ENCODE results near the gene TALDO1.

Gene TALDO1

GRCh38 chr11:811446-812245 is 64.4 kb downstream of the TALDO1 start:
- CTCF ChIA-PET: no interaction called here
- TF ChIP-seq L3MBTL2 (conservative IDR thresholded peaks at IDR 0.05): no peak
- no peak for TF ChIP-seq FOXK2 (IDR thresholded peaks at IDR 0.05)
- TF ChIP-seq TARDBP (IDR thresholded peaks at IDR 0.05): no peak
- no peak for TF ChIP-seq CTBP1 (IDR thresholded peaks at IDR 0.05; ENCODE audit: borderline replicate concordance)
- TF ChIP-seq FOXM1 (IDR thresholded peaks at IDR 0.05; ENCODE audit: borderline replicate concordance): no peak
- no peak for TF ChIP-seq SP1 (IDR thresholded peaks at IDR 0.05)
- TF ChIP-seq PKNOX1 (IDR thresholded peaks at IDR 0.05): no peak
- no peak for TF ChIP-seq ARNT (IDR thresholded peaks at IDR 0.05)
- TF ChIP-seq FOXA1 (IDR thresholded peaks at IDR 0.05): no peak
- no peak for TF ChIP-seq ELF4 (IDR thresholded peaks at IDR 0.05)
- no peak for DNase-seq (ENCODE audit: extremely low spot score)
- POLR2A ChIA-PET: interaction anchor here (1.6 kb wide), 1 partner anchor 22 kb away, joined by 6 read pairs; no protein-coding TSS in a partner anchor

GRCh38 chr11:812390-812789 is 65.1 kb downstream of the TALDO1 start:
- ChIA-PET POLR2A (interaction anchor here (1.0 to 1.6 kb wide), 2 partner anchors 19 to 21 kb away, joined by 3 to 6 read pairs; no protein-coding TSS in a partner anchor), CTCF (no interaction called here)
- no peak for DNase-seq (ENCODE audit: extremely low spot score)
- TF ChIP-seq ARNT (IDR thresholded peaks at IDR 0.05) (no peak), TARDBP (IDR thresholded peaks at IDR 0.05) (no peak), ZNF384 (IDR thresholded peaks at IDR 0.05) (no peak), CTBP1 (IDR thresholded peaks at IDR 0.05; ENCODE audit: borderline replicate concordance) (no peak), FOXM1 (IDR thresholded peaks at IDR 0.05; ENCODE audit: borderline replicate concordance) (no peak), LEF1 (IDR thresholded peaks at IDR 0.05; ENCODE audit: borderline replicate concordance) (no peak), SP1 (IDR thresholded peaks at IDR 0.05) (no peak), SUZ12 (IDR thresholded peaks at IDR 0.05) (no peak), ELF4 (IDR thresholded peaks at IDR 0.05) (no peak), HDGF (IDR thresholded peaks at IDR 0.05; ENCODE audit: borderline replicate concordance) (no peak), NFRKB (IDR thresholded peaks at IDR 0.05) (no peak), L3MBTL2 (conservative IDR thresholded peaks at IDR 0.05) (no peak)

GRCh38 chr11:813072-813455 is 65.8 kb downstream of the TALDO1 start:
- POLR2A ChIA-PET: interaction anchor here (1.0 kb wide), 2 partner anchors 18 to 30 kb away, joined by 3 read pairs; partner anchors contain the start of gene TSPAN4
- TF ChIP-seq FOXM1 (IDR thresholded peaks at IDR 0.05; ENCODE audit: borderline replicate concordance) (no peak), CTBP1 (IDR thresholded peaks at IDR 0.05; ENCODE audit: borderline replicate concordance) (no peak), SUZ12 (IDR thresholded peaks at IDR 0.05) (no peak), FOXK2 (IDR thresholded peaks at IDR 0.05) (no peak), TARDBP (IDR thresholded peaks at IDR 0.05) (no peak), HDGF (IDR thresholded peaks at IDR 0.05; ENCODE audit: borderline replicate concordance) (no peak), ELF4 (IDR thresholded peaks at IDR 0.05) (no peak), ARNT (IDR thresholded peaks at IDR 0.05) (no peak)
- DNase-seq (ENCODE audit: extremely low spot score): no peak
- CTCF ChIA-PET: no interaction called here

- ChIA-PET POLR2A (interaction anchor here (1.0 kb wide), 1 partner anchor 30 kb away, joined by 3 read pairs; the partner anchor contains the start of gene TSPAN4), CTCF (no interaction called here)
- TF ChIP-seq ELF4 (IDR thresholded peaks at IDR 0.05) (no peak), PKNOX1 (IDR thresholded peaks at IDR 0.05) (no peak), ZNF384 (IDR thresholded peaks at IDR 0.05) (no peak), HDGF (IDR thresholded peaks at IDR 0.05; ENCODE audit: borderline replicate concordance) (no peak), NFRKB (IDR thresholded peaks at IDR 0.05) (no peak), CTBP1 (IDR thresholded peaks at IDR 0.05; ENCODE audit: borderline replicate concordance) (no peak), BHLHE40 (IDR thresholded peaks at IDR 0.05; ENCODE audit: borderline replicate concordance) (no peak), FOXA1 (IDR thresholded peaks at IDR 0.05) (no peak), SUZ12 (IDR thresholded peaks at IDR 0.05) (no peak), L3MBTL2 (conservative IDR thresholded peaks at IDR 0.05) (no peak), ARNT (IDR thresholded peaks at IDR 0.05) (no peak), FOXM1 (IDR thresholded peaks at IDR 0.05; ENCODE audit: borderline replicate concordance) (no peak), LEF1 (IDR thresholded peaks at IDR 0.05; ENCODE audit: borderline replicate concordance) (no peak), SP1 (IDR thresholded peaks at IDR 0.05) (no peak)
- DNase-seq (ENCODE audit: extremely low spot score): no peak
These were observed 66.3 kb downstream of the TALDO1 start for GRCh38 chr11:813456-814096.
